ENCODE data around the gene DNAH2.

DNA sequence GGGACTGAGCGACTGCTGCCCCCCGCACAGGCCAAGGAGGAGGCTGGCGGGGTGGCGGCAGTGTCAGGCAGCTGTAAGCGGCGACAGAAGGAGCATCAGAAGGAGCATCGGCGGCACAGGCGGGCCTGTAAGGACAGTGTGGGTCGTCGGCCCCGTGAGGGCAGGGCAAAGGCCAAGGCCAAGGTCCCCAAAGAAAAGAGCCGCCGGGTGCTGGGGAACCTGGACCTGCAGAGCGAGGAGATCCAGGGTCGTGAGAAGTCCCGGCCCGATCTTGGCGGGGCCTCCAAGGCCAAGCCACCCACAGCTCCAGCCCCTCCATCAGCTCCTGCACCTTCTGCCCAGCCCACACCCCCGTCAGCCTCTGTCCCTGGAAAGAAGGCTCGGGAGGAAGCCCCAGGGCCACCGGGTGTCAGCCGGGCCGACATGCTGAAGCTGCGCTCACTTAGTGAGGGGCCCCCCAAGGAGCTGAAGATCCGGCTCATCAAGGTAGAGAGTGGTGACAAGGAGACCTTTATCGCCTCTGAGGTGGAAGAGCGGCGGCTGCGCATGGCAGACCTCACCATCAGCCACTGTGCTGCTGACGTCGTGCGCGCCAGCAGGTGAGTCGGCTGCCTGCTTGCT lies 131.7 kb downstream of the DNAH2 start:
- TF ChIP-seq POLR2A (IDR thresholded peaks at IDR 0.05) (peak in 1 of 2 donors; percentile 7), CTCF (IDR thresholded peaks at IDR 0.05) (no peak), POLR2AphosphoS5 (IDR thresholded peaks at IDR 0.05) (no peak), EP300 (IDR thresholded peaks at IDR 0.05) (no peak)
